SU-DHL-6 (cell line): ENCODE results near the gene MATK.

Experiments
- EZH2phosphoT487 ChIP-seq: fragments of 200-600 bp; sonication (generic), shearing (Covaris generic); conservative IDR thresholded peaks from 2 replicates; pipeline ENCODE4 v1.6.1; 2018; ENCODE audit warnings: mild to moderate bottlenecking, antibody characterized with exemption, low read length, moderate library complexity, mixed read lengths
- TF ChIP-seq, protein P1 (sequence below): fragments of 200-600 bp; sonication (generic); IDR thresholded peaks from one replicate; pipeline ENCODE4 v1.5.1; 2017; ENCODE audit warnings: antibody characterized with exemption, mild to moderate bottlenecking, low read length, moderate library complexity; ENCODE audit not compliant: insufficient read depth, poor library complexity, severe bottlenecking

DNA sequence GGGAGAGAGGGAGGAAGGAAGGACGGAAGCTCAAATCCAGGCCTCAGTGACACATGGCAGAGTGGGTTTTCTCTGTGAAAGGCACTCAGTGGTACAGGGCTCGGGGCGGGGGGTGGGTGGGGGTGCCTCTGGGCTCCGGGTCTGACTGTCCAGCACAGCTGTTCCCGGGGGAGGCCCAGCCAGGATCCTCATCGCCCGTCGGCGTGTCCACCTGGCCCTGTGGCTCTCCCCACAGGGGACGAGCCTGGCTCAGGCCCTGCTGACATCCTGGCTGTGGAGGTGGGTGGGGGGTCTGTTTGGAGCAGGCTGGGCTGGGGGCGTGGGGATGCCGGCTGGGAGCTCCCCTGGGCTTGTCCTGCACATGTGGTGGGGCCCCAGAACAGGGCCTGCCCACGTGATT, 18.2 kb upstream of the MATK start:
- TF ChIP-seq, protein P1, sequence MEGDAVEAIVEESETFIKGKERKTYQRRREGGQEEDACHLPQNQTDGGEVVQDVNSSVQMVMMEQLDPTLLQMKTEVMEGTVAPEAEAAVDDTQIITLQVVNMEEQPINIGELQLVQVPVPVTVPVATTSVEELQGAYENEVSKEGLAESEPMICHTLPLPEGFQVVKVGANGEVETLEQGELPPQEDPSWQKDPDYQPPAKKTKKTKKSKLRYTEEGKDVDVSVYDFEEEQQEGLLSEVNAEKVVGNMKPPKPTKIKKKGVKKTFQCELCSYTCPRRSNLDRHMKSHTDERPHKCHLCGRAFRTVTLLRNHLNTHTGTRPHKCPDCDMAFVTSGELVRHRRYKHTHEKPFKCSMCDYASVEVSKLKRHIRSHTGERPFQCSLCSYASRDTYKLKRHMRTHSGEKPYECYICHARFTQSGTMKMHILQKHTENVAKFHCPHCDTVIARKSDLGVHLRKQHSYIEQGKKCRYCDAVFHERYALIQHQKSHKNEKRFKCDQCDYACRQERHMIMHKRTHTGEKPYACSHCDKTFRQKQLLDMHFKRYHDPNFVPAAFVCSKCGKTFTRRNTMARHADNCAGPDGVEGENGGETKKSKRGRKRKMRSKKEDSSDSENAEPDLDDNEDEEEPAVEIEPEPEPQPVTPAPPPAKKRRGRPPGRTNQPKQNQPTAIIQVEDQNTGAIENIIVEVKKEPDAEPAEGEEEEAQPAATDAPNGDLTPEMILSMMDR: no peak
- no peak for TF ChIP-seq EZH2phosphoT487
